GM18951 (cell line): Measurements from ENCODE around the gene BCL6.

Experiments used
- POLR2A ChIP-seq: IDR thresholded peaks from 4 replicates; pipeline ENCODE4 v1.6.1; 2011; ENCODE audit warnings: mild to moderate bottlenecking; ENCODE audit not compliant: insufficient read length, insufficient read depth; ENCODE audit errors: extremely low read depth
- in situ Hi-C: fragments of 300-500 bp; cut with MboI; formaldehyde crosslinking; loops from one replicate; pipeline ENCODE4 v1.12.0; 2022; ENCODE audit warnings: low sequenced_read_pairs, mixed read lengths, inconsistent platforms; ENCODE audit not compliant: unreplicated experiment

Gene BCL6

DNA sequence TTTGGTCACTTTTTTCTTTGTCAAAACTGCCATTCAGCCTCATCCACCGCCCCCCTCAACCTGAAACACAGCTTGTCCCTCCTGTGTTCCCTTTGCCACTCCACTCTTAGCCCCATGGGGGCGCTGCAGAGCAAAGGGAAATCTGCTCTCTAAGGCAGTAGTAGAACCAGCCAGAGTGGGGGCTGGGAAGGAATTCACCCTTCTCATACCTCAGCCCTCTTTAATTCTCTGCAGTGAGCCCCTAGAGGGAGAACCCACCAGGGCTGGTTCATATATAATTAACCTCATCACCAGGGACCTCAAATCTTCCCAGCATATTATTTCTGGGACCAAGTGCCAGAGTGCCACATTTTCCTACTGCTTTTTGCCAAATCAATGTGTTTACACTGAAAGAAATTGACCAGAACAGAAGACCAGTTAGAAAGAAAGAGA is 2.8 kb upstream of the BCL6 start:
- no peak for TF ChIP-seq POLR2A
- in situ Hi-C loops, result loop anchor here (10.0 to 25.0 kb wide), 3 partner anchors 914 to 1389 kb away; no protein-coding TSS in a partner anchor

DNA sequence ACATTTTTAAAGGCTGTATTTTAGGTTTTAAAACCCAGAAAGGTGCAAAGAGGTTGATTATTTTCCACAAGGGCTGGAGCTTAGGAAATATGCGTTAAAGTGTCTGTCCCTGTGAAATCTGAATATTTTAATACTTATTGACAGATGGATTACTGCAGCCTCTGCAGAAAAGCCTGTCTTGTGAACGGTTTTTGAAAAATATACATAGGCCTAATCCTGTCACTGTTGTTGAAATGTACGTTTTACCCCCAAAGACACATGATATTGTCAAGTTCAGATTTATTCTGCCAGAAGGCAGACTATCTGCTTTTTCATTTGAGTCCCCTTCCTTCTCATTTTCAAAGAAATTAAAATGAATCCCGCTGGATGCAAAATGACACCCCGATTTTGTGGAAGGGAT is 2.2 kb upstream of the BCL6 start:
- no peak for TF ChIP-seq POLR2A
- in situ Hi-C loops, result loop anchor here (10.0 to 25.0 kb wide), 3 partner anchors 915 to 1390 kb away; no protein-coding TSS in a partner anchor

DNA sequence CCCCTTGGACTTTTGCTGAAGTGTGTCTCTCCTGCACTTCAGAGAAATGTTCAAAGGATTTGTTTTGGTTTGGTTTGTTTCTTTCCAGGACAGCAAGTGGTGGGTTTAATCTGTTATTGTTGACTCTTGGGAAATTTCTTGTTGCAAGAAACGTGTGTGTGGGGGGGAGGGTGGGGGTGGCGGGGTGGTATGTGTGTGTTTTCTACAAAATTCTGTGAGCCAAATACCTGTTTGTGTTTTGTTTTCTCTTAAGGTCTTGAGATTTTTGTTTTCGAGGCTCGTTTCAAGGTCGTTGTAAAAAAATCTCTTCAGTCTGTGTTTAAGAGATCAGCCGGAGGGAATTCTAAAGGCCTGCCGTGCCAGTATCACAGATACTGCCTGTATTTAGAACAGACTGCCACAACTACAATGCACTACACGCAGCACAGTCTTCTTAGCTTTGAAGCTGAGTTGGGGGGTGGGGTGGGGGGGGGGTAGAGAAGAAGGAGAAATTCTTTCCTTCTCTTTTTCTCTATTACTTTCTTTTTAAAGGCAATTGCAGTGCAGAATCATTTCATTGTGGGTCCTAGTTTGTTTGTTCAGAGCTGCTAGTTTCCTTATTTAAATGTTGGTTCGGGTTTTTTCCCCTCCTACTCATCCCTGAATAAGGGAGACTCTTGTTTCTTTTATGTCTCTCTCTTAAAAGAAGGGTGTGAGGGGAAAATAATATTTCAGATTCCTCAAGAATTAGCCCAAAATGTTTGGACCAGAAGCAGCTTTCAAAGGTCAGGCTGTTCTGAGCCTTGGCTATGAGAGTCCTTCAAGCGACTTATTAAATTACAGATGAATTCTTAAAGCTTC is 1.4 kb upstream of the BCL6 start:
- in situ Hi-C loops, result loop anchor here (10.0 to 25.0 kb wide), 3 partner anchors 916 to 1391 kb away; no protein-coding TSS in a partner anchor
- no peak for TF ChIP-seq POLR2A

DNA sequence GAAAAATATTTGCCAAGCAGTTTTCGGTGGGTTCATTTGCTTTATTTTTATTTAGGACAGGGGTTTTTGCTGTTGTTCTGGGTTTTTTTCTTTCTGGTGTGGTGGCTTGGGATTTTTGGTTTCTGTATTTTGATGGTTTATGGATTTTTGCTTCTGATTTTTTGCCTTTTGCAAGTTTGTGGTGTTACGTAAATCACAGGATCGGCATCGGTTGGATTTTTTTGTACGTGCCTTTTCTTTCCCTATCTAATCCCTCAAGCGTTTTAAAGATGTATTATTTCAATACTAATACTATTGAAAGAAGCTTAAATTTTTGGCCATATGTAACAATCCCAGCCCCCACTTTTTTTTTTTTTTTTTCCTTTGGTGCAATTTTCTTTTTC is 782 bp upstream of the BCL6 start:
- in situ Hi-C loops, result loop anchor here (10.0 to 25.0 kb wide), 3 partner anchors 916 to 1391 kb away; no protein-coding TSS in a partner anchor
- TF ChIP-seq POLR2A, result no peak

DNA sequence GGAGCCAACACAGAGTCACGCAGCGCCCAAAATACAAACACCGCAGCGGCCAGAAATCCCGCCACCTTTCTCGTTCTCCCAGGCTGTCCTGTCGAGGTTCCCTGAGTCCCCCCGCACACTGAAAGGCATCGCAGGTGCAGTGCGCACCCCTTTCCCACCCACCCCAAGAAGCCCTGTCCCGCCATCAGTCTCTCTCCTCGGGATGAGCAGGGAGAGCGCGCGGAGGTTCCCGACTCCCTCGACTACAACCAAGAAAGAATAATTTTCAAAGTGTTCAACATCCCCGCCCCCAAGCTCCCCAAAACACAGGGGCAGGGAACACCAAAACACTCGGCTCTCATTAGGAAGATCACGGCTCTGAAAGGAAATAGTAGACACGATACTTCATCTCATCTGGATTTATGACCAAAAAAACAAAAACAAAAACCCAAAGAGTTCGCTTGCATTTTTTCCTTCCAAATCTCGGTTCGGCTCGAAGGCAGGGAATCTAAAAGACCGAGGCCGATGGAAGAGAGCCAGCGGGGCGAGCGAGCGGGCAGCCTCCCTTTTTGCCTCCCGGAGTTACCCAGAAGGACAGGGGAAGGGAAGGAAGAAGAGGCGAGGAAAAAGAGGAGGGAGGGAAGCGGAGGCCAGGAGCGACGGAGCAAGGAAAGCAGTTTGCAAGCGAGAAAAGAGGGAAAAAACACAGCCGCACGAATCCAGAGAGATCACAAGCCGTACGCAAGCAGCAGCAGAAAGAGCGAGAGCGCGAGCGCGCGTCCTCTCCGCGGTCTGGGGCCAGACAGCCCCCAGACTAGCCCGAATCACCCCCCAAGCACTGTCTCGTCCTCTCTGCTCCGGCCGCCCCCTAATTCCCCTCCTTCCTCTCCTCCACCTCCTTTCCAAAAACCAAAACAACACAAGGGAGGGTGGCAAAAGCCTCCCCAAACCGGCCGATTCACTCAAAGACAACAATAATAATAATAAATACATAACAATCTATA is 808 bp downstream of the BCL6 start:
- TF ChIP-seq POLR2A, result no peak
- in situ Hi-C loops, result loop anchor here (10.0 to 25.0 kb wide), 3 partner anchors 918 to 1393 kb away; no protein-coding TSS in a partner anchor

DNA sequence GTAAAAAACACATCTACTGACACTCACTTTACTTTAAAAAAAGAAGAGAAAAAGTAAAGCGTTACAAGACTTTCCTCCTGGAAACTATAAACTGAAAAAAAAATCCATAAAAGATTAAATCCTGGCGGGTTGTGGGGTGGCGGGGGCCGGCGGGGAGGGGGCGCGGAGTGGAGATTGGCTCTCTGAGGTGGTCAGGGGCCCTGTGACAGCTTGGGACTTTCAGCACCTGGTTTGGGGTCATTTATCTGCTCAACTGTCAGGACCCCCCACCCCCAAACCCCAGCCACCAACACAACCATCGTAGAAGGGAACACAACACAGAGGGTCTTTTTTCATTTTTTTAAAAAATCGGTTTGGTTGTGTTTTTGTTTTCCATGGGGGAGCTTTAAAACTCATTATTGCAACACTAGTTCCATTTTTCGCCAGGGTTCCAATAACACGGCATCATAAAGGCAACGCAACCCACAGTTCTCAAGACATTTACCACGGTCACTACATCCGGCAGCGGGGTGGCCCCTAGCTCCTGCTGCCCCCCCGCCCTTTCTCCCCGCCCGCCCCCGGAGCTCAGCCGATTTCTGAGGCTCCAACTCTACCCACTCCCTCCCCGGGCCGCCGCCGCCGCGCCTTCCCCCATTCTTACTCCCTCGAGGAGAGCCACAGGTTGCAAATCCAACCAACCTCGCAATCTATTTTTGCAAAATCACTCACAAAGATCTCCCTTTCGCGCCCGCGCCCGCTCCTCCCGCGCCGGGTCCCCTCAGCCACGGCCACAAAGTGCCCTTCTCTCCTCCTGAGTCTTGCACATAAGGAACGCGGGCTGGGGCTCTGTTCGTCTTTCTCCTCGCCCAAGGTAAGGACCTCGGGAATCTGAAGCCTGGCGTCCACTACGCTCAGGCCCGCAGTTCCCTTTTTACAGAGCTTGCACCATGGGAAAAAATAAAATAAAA is 1.8 kb downstream of the BCL6 start:
- no peak for TF ChIP-seq POLR2A
- in situ Hi-C loops, result loop anchor here (10.0 to 25.0 kb wide), 3 partner anchors 919 to 1394 kb away; no protein-coding TSS in a partner anchor

DNA sequence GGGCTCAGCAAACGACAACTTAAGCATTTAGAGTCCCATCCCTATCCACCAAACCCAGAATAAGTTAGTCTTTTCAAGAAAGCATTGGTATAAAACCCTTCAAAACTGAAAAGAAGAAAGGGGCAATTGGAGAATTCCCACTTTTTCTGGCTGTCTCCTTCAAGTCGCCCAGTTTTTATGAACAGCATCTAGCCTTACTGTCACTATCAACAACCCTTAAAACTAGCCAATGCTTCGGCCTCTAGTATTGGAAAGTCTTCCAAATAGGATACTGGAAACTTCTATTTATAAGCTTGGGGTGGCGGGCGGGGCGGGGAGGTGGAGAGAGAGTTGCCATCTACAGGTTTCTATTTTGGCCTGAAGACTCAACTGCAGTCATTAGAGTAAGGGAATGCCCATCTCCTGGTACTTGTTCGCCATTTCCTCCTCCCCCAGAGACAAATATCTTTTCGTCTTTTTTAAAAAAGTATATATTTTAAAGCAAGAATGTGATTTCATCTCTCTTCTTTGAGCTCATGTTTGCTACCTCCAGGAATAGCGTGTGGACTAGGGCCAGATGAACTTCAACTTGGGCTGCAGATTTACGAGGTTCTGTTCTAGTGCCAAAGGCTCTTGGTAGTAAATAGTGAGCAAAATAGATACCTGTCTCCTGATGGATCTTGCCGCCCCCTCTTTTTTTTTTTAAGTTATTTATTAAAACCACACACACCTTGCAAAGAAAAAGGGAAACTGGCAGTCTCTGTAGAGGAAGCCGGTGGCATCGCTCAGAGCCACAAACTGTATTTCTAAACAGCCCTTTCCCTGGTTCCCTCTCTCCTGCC is 2.7 kb downstream of the BCL6 start:
- no peak for TF ChIP-seq POLR2A
- in situ Hi-C loops, result loop anchor here (10.0 to 25.0 kb wide), 3 partner anchors 920 to 1395 kb away; no protein-coding TSS in a partner anchor

DNA sequence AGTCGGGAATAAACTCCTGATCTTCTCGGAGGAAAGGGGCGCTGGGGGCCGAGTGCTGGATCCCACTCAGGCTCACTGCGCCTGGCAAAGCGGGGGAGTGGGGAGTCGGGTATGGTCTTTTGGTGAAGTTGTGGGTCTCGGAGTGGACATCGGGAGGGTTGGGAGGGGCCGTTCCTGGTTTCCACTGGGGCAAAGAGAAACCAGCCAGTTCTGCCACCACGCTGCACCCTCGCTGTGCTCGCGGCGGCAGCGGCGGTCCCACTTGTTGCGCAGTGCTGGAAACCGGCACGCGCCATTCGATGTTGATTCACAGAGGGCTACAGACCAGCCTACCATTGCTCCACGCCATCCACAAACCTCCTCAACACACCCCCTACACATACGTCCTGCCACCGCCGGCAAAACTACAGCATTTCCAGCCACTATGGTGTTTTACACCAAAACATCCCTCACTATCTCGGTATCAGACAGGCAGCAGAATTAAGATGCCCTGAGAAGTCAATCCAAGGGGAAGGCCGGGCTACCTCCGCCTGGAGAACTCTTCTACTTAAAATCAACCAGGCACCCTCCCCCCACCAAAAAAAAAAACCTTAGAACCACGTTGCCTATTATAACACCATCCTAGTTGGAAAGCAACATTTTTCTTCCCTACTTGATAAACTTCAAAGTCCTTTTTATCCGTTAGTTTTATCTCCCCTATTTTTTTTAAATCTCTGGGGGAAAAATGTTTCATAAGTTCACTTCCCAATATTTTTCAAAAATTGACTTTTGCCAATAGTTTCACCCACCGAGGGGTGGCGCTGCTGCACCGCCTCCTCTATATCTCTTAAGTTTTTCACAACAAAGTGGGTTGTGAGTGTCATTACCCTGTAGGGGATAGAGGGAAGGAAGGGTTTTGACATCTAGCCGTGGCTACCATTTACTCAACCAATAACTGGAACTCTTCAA is 3.6 kb downstream of the BCL6 start:
- in situ Hi-C loops, result loop anchor here (10.0 to 25.0 kb wide), 3 partner anchors 921 to 1396 kb away; no protein-coding TSS in a partner anchor
- no peak for TF ChIP-seq POLR2A

DNA sequence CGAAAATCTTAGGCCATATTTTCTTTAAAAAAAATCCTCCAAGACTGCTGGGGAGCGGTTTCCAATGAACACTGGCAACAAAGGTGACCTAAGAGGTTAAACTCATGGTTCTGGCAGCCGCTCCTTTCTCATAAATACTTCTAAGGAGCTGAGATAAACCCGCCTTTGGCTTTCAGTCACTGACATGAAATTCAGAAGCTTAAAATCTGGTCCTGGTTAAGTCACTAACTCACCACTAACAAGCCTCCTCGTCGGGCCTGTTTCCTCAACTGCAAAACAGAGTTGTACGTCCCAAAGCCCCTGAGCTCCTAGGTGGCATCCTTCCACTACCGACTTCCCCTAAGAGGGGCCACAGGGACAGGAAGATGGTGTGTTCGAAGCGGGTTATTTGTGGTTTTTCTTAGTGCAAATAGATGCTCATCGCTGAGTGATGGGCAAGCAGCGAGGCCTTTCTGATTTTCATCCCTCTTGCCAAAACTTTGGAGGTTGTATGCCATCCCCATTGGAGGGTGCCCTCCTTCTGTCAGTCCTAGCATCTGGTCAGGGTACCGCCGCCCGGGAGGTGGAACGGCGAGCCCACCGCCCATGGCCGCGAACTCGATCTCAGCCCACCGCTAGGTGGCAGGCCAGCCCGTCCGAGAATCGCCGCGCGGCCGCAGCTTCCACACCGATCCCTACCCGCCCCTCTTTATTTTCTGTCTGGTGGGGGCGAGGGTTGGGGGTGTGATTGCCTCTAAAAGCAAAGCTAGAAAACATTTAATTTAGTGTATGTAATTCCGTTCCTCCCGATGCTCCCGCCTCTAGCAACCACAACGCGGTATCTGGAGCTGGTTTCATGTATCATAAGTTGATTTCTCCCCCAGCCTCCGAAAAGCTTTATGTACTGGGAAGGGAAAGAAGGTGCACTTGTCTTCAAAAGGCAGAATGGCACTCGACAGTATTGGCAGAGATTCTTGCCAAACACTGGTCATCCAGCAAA is 4.6 kb downstream of the BCL6 start:
- TF ChIP-seq POLR2A, result no peak
- in situ Hi-C loops, result loop anchor here (10.0 to 25.0 kb wide), 3 partner anchors 922 to 1397 kb away; no protein-coding TSS in a partner anchor
